Activated naive CD8-positive, alpha-beta T cell treated with anti-CD3 and anti-CD28 coated beads, Interleukin-2, amount 50 U/mL, for 24 hours (primary cell): ENCODE data around the gene MGST2.

Experiments
- ATAC-seq: fragments of 150-1000 bp; cut with Tn5 transposase; one replicate; pipeline ENCODE4 v1.10.0; 2021
- DNase-seq: peaks from one replicate; pipeline ENCODE4 v3.0.0; 2021
- H3K27ac Mint-ChIP-seq: one replicate; pipeline ENCODE4 v1.8.0; 2021; ENCODE audit warnings: mild to moderate bottlenecking, mixed read lengths
- H3K27me3 Mint-ChIP-seq: one replicate; pipeline ENCODE4 v1.8.0; 2021; ENCODE audit warnings: mixed read lengths
- H3K36me3 Mint-ChIP-seq: one replicate; pipeline ENCODE4 v1.8.0; 2021; ENCODE audit warnings: low read depth, mixed read lengths
- H3K4me1 Mint-ChIP-seq: one replicate; pipeline ENCODE4 v1.8.0; 2021; ENCODE audit warnings: mixed read lengths
- H3K4me3 Mint-ChIP-seq: one replicate; pipeline ENCODE4 v1.8.0; 2021; ENCODE audit warnings: mild to moderate bottlenecking, moderate library complexity, mixed read lengths
- H3K9me3 Mint-ChIP-seq: one replicate; pipeline ENCODE4 v1.8.0; 2021; ENCODE audit warnings: mixed read lengths

MGST2 gene

GRCh38 chr4:139672732-139673131 is 7.1 kb downstream of the MGST2 start:
- Mint-ChIP-seq H3K27me3 (no peaks in the 10 kb centered on the region), H3K9me3 (no peaks in the 10 kb centered on the region), H3K4me3 (no peak overlapping the region), H3K4me1 (no peaks in the 10 kb centered on the region), H3K36me3 (no peaks in the 10 kb centered on the region), H3K27ac (no peak overlapping the region)
- ATAC-seq (no peak), DNase-seq (no peak)

GRCh38 chr4:139674875-139675550 is 9.4 kb downstream of the MGST2 start:
- no peak overlapping the region for H3K27ac Mint-ChIP-seq
- H3K27me3 Mint-ChIP-seq: no peaks in the 10 kb centered on the region
- ATAC-seq: no peak
- DNase-seq: no peak
- no peaks in the 10 kb centered on the region for H3K4me1 Mint-ChIP-seq
- H3K4me3 Mint-ChIP-seq: no peak overlapping the region
- H3K36me3 Mint-ChIP-seq: no peaks in the 10 kb centered on the region
- no peaks in the 10 kb centered on the region for H3K9me3 Mint-ChIP-seq

GRCh38 chr4:139675651-139676050 is 10.0 kb downstream of the MGST2 start:
- no peak for ATAC-seq

DNA sequence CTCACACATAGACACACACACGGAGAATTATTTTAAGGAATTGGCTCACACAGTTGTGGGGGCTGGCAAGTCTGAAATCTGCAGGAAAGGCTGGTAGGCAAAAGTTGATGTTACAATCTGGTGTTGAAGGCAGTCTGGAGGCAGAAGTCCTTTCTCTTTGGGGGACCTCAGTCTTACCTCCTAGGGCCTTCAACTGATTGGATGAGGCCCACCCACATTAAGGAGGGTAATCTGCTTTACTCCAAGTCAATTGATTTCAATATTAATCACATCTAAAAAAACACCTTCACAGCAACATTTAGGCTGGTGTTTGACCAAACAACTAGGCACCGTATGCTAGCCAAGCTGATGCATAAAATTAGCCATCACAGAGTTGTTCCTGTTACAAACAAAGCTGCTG is 10.7 kb downstream of the MGST2 start:
- Mint-ChIP-seq H3K27ac (no peak overlapping the region), H3K36me3 (no peaks in the 10 kb centered on the region), H3K9me3 (no peaks in the 10 kb centered on the region), H3K4me3 (no peak overlapping the region), H3K27me3 (no peaks in the 10 kb centered on the region), H3K4me1 (no peaks in the 10 kb centered on the region)
- ATAC-seq (no peak), DNase-seq (no peak)

More at GRCh38 chr4:139675651-139676050, 10.0 kb downstream of the MGST2 start:
- Mint-ChIP-seq H3K4me1 (no peaks in the 10 kb centered on the region), H3K27me3 (no peaks in the 10 kb centered on the region), H3K9me3 (no peaks in the 10 kb centered on the region), H3K36me3 (no peaks in the 10 kb centered on the region), H3K27ac (no peak overlapping the region), H3K4me3 (no peak overlapping the region)
- DNase-seq: no peak

DNA sequence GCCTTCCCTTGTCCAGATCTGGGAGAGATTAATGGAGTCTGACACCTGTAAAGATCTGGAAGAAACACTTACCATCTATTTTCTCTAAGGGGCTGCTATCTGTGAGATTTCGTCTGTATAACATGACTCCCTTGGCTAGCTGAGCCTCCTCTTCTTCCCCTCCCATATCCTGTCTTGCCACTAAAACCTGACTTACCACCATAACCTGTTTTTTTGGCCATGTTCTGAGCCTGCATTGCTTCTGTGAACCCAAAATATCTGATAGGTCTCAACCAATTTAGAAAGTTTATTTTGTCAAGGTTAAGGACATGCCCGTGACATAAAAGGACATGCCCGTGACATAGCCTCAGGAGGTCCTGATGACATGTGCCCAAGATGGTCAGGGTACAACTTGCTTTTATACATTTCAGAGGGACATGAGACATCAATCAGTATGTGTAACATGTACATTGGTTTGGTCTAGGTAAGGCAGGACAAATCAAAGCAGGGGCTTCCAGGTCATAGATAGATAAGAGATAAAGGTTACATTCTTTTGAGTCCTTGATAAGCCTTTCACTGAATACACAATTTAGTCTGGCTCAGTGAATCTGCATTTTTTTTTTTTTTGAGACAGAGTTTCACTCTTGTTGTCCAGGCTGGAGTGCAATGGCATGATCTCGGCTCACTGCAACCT is 11.4 kb downstream of the MGST2 start:
- Mint-ChIP-seq H3K9me3 (no peaks in the 10 kb centered on the region), H3K4me3 (no peak overlapping the region), H3K36me3 (no peaks in the 10 kb centered on the region), H3K27me3 (no peaks in the 10 kb centered on the region), H3K27ac (no peak overlapping the region), H3K4me1 (no peaks in the 10 kb centered on the region)
- ATAC-seq (no peak), DNase-seq (no peak)

GRCh38 chr4:139682309-139682708 is 16.7 kb downstream of the MGST2 start:
- no peak for ATAC-seq
- Mint-ChIP-seq H3K4me1 (peaks cover 7% of the 10 kb centered on the region), H3K9me3 (peaks cover 4% of the 10 kb centered on the region), H3K36me3 (peaks cover 6% of the 10 kb centered on the region), H3K27me3 (no peaks in the 10 kb centered on the region), H3K27ac (no peak overlapping the region), H3K4me3 (no peak overlapping the region)
- DNase-seq: no peak

DNA sequence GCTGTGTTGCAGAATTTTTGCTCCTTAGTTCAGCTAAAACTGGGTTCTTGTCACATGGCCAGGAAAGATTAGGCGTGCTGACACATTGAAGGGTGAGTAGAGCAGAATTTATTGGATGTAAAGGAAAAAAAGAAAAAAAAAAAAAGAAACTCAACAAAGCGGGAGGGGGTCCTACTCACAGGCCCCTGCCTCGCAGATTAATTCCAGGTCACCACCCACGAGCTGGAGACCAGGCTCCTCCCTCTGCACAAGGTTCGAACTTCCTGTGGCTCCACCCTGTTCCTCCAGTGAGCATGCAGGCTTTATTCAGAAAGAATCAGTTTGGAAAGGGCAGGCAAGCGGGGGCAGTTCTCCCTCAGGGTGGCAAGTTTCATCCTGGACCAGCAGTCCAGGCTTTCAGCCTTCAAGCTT is 17.1 kb downstream of the MGST2 start:
- H3K27ac Mint-ChIP-seq: no peak overlapping the region
- DNase-seq (no peak), ATAC-seq (no peak)
- peaks cover 4% of the 10 kb centered on the region for H3K9me3 Mint-ChIP-seq
- peaks cover 6% of the 10 kb centered on the region for H3K36me3 Mint-ChIP-seq
- peaks cover 7% of the 10 kb centered on the region for H3K4me1 Mint-ChIP-seq
- H3K27me3 Mint-ChIP-seq: no peaks in the 10 kb centered on the region
- no peak overlapping the region for H3K4me3 Mint-ChIP-seq

DNA sequence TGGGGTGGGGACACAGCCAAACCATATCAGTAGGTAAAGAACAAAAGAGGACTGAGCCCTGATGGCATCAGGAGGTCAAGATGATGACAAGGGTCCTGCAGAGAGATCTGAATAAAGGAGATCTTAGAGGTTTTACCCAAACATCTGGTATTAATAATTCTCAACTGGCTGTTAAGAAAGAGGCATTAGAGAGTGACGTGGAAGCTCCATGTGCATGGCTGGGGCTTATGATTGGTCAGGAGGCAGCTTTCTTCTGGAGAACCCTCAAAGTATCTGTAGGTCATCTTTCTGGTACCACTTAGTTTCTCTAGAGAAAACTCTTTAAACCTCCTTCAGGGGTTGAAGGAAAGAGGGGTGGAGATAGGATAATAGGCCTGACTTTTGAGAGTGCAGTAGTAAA is 18.7 kb downstream of the MGST2 start:
- peaks cover 4% of the 10 kb centered on the region for H3K9me3 Mint-ChIP-seq
- H3K4me3 Mint-ChIP-seq: no peak overlapping the region
- ATAC-seq (no peak), DNase-seq (no peak)
- H3K4me1 Mint-ChIP-seq: peaks cover 7% of the 10 kb centered on the region
- no peaks in the 10 kb centered on the region for H3K27me3 Mint-ChIP-seq
- peaks cover 6% of the 10 kb centered on the region for H3K36me3 Mint-ChIP-seq
- no peak overlapping the region for H3K27ac Mint-ChIP-seq

- peaks cover 7% of the 10 kb centered on the region for H3K4me1 Mint-ChIP-seq
- no peak for ATAC-seq
- H3K27ac Mint-ChIP-seq: no peak overlapping the region
- H3K27me3 Mint-ChIP-seq: no peaks in the 10 kb centered on the region
- H3K36me3 Mint-ChIP-seq: peaks cover 6% of the 10 kb centered on the region
- no peak for DNase-seq
- H3K4me3 Mint-ChIP-seq: no peak overlapping the region
- H3K9me3 Mint-ChIP-seq: peaks cover 4% of the 10 kb centered on the region
These were observed 19.6 kb downstream of the MGST2 start for GRCh38 chr4:139685180-139685579.

GRCh38 chr4:139686130-139686529 is 20.5 kb downstream of the MGST2 start:
- DNase-seq (no peak), ATAC-seq (no peak)
- Mint-ChIP-seq H3K4me3 (no peak overlapping the region), H3K27ac (no peak overlapping the region), H3K9me3 (peaks cover 4% of the 10 kb centered on the region), H3K4me1 (peaks cover 7% of the 10 kb centered on the region), H3K36me3 (peaks cover 6% of the 10 kb centered on the region), H3K27me3 (no peaks in the 10 kb centered on the region)

- Mint-ChIP-seq H3K27me3 (no peaks in the 10 kb centered on the region), H3K4me1 (peaks cover 7% of the 10 kb centered on the region), H3K4me3 (no peak overlapping the region), H3K36me3 (peaks cover 6% of the 10 kb centered on the region), H3K9me3 (peaks cover 4% of the 10 kb centered on the region), H3K27ac (no peak overlapping the region)
- DNase-seq: no peak
- no peak for ATAC-seq
These were observed 21.4 kb downstream of the MGST2 start for GRCh38 chr4:139686988-139687387.

GRCh38 chr4:139689093-139689722 is 23.6 kb downstream of the MGST2 start:
- Mint-ChIP-seq H3K4me1 (peaks cover 5% of the 10 kb centered on the region), H3K27ac (no peak overlapping the region), H3K36me3 (peaks cover 6% of the 10 kb centered on the region), H3K27me3 (no peaks in the 10 kb centered on the region), H3K4me3 (no peak overlapping the region), H3K9me3 (peaks cover 4% of the 10 kb centered on the region)
- ATAC-seq (no peak), DNase-seq (no peak)

DNA sequence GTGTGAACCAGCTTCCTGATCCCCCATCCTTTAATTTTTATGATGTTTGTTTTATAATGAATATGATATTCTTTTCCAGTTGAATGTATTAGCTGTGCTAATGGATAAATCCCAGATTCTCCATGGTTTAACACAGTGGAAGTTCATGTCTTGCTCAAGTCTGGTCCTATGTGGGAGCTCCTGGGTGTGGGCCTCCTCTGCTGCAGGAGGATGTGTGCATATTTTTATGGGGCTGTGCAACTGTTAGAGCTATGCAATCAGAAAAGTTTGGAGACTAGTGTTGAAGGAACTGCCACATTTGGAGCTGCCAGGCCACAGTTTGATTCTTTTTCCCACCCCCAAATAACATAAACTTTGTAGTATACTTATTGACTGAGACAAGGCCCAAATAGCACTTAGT is 24.8 kb downstream of the MGST2 start:
- no peak for DNase-seq
- H3K9me3 Mint-ChIP-seq: no peaks in the 10 kb centered on the region

DNA sequence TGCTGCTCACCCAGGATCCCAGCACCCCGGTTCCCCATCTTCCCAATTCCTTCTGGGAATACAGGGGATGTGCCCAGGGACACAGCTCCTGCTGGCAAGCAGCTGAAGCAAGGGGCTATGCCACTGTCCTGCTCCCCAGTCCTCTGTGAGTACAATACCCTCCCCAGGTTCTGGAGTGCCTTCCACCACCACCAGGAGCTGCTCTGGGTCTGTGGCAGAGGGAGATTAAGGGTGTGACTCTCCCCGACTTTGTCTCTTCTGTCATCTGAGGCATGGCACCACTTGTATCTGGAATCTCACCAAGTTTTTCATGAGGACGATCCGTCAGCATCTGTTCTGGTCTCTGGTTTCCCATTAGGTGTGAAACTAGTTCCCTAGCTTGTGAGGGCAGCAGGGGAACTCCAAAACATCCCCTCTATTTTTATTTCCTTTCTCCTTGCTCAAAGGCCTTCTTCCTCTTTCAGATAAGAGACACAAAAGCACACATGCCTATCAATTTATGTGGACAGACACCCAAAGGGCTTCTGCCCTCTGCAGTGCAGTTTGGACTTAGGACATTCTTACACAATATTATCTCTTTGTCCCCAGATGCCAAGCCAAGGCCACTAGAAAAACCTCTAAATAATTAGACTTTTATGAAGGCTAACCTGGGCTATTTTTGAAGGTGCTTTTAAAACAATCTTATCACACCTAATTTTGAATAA is 26.8 kb downstream of the MGST2 start:
- no peaks in the 10 kb centered on the region for H3K27me3 Mint-ChIP-seq
- H3K36me3 Mint-ChIP-seq: no peaks in the 10 kb centered on the region
- DNase-seq (no peak), ATAC-seq (no peak)
- H3K9me3 Mint-ChIP-seq: peaks cover 4% of the 10 kb centered on the region
- H3K4me1 Mint-ChIP-seq: no peaks in the 10 kb centered on the region
- H3K27ac Mint-ChIP-seq: no peak overlapping the region
- no peak overlapping the region for H3K4me3 Mint-ChIP-seq

More for the DNA sequence above, 24.8 kb downstream of the MGST2 start:
- Mint-ChIP-seq H3K27me3 (no peaks in the 10 kb centered on the region), H3K4me3 (no peak overlapping the region), H3K4me1 (peaks cover under 1% of the 10 kb centered on the region), H3K27ac (no peak overlapping the region), H3K36me3 (no peaks in the 10 kb centered on the region)
- no peak for ATAC-seq
